Femur (tissue), 1 donor: Measurements from ENCODE around the gene GAS7.

Experiments used
- DNase-seq: peaks from one replicate; pipeline ENCODE4 v3.0.0-alpha.2; 2017

GAS7 gene

DNA sequence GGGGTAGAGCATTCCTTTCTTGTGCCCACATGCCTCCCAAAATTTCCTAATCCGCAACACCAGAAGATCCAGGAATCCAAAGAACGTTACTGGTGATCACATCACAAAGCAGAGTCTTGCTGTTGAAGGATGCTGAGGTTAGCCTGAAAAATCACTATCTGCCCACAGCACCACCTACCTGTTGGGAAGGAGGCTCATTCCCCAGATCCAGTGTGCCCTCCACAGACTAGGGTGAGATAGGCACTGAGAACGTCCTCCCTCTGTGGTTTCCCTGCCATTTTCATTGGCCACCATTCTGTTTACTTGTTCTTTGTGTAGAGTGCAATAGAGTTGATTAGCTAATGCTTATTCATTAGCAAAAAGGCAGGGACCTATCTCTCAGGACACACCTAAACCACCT is 323.7 kb downstream of the GAS7 start:
- DNase-seq: no peak

DNA sequence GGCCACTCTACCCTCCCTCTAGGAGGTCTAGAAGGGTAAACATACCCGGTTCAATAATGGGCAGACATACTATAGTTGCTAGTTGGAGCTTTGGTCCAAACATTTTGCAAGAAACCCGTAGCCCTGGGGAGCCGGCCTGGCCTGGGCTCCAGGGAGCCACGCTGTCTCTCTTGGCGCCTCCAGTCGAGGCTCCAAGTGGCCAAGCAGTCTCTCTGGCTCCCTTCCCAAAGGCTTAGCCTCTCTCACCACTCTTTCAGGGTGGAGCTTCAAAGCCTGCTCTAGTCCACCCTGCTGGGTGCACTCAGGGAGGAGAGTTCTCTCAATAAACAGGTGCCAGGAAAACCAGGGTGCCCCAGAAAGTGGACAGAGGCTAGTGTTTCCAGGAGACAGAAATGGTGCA is 325.6 kb downstream of the GAS7 start:
- DNase-seq: no peak

DNA sequence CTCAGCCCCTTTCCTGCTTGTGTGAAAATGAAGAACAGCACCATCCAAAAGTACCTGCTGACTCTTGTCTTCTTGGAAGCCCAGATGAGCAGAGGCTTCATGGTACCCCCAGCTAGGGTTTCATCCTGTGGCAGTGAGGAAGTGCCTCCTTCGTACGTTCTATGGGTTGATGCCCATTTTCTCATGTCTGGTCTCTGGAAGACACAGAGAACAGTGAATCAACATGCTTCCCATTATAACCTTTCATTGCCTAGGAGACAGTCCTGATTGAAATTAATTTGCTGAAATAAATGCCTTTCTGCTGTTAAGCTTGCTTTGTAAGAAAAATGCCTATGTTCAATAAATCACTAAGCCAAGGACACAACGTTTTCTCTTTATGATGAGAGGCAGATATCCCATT is 329.9 kb downstream of the GAS7 start:
- DNase-seq: no peak

DNA sequence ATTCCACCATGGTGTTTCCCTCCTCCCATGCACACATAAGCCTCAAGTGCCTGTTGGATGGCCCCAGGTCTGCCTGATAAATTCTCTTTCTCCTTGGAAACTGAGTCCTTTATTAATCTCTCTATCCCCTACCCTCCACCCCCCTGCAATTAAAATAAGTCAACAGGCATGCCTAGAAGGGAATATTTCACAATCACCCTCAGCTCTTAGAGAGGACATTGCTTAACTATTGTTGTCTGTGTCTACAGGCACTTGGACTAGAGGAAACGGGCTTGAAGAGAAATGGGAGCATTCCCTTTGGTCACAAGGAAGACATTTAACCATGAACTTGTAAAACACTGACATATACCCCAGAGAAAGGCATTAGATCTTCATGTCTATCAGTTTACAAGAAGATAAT is 332.8 kb downstream of the GAS7 start:
- DNase-seq: no peak

DNA sequence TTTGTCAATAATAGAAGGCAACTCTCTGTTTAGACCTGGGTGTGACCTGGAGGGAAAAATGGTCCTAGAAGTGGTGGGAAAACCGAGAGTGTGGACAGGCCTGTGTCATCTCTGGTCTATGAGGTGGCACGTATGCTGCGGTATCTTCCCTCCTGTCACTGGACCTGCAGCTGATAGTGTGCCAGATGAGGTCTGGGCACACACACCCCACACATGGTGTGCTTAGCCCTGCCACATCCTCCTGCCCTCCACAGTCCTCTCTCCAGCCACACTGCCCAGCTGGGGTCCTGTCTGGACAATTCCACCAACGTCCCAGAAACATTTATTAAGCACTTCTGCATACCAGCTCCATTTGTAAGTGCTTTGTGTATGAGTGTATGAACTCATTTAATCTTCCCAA is 335.5 kb downstream of the GAS7 start:
- DNase-seq: no peak

DNA sequence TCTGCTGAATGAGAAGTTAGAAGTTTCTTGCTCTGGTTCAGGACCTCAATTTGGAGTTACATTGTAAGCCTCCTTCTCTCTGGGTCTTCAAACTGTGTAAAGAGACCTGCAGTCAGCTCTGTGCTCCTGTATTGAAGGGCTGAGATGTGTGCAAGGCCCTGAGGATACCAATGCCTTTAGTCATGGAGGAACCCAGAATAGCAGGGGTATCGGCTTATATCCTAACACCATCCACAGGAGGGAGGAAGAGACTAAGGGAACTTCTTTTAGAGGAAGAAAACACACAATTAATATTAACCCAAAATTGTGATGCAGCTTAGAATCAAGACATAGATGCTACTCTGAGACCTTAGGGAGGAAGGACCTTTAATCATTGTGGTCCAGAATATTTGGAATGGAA is 336.2 kb downstream of the GAS7 start:
- no peak for DNase-seq

DNA sequence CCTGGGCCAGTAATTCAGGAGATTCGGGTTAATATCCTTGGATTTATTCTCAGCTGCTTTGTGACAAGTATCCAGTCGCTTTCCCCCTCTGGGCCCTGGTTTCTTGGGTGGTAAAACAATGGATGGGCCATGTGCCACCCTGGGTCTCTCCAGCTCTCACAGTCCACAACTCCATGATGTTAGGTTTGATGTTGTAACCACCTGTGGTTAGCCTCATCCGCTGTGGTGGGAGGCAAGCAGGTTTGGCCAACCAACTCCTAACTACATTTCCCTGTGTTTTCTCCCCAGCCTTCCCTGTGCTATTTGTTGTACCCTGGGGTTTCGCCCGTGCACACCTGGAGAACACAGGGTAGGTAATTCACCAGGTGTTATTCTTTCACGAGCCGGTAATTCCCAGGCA is 337.6 kb downstream of the GAS7 start:
- DNase-seq: no peak
